NCI-H2196 treated with DMSO at 0.1 percent for 48 hours (cell line): ENCODE measurements around the gene OTUD1.
"Not testable (repeated sequence)": the region's sequence is repeated elsewhere in the genome, so short reads cannot be mapped to it uniquely, and the experiment has no call there.

Experiments used
- DNase-seq: peaks from one replicate; lab custom pipeline; 2025; ENCODE audit not compliant: unreplicated experiment; lab: John Stamatoyannopoulos, UW

OTUD1 gene

GRCh38 chr10:23438547-23439451 is at the start of gene OTUD1:
Gene OTUD1, plus strand, starts transcription at chr10:23439075. Its CDS starts 383 bp downstream, at chr10:23439458.
- peak; percentile 62 for DNase-seq

- not testable (repeated sequence) for DNase-seq
These were observed 48.5 kb upstream of the OTUD1 start for GRCh38 chr10:23390408-23390807.

- DNase-seq: no peak
These were observed 48.1 kb upstream of the OTUD1 start for GRCh38 chr10:23390809-23391208.

- no peak for DNase-seq
These were observed 47.1 kb upstream of the OTUD1 start for GRCh38 chr10:23391821-23392220.

GRCh38 chr10:23395017-23395416 is 43.9 kb upstream of the OTUD1 start:
- DNase-seq: no peak

- DNase-seq: no peak
These were observed 42.2 kb upstream of the OTUD1 start for GRCh38 chr10:23396695-23397094.

- no peak for DNase-seq
These were observed 39.2 kb upstream of the OTUD1 start for GRCh38 chr10:23399701-23400144.

- no peak for DNase-seq
These were observed 36.0 kb upstream of the OTUD1 start for GRCh38 chr10:23402856-23403255.

- no peak for DNase-seq
These were observed 35.6 kb upstream of the OTUD1 start for GRCh38 chr10:23403278-23403677.

- no peak for DNase-seq
These were observed 35.2 kb upstream of the OTUD1 start for GRCh38 chr10:23403719-23404118.

GRCh38 chr10:23404461-23404980 is 34.4 kb upstream of the OTUD1 start:
- no peak for DNase-seq

GRCh38 chr10:23405540-23405939 is 33.3 kb upstream of the OTUD1 start:
- no peak for DNase-seq

GRCh38 chr10:23406409-23406808 is 32.5 kb upstream of the OTUD1 start:
- DNase-seq: no peak

- DNase-seq: no peak
These were observed 30.4 kb upstream of the OTUD1 start for GRCh38 chr10:23408330-23408976.

- no peak for DNase-seq
These were observed 26.7 kb upstream of the OTUD1 start for GRCh38 chr10:23412223-23412622.

GRCh38 chr10:23413629-23414089 is 25.2 kb upstream of the OTUD1 start:
- DNase-seq: no peak

GRCh38 chr10:23414658-23415057 is 24.2 kb upstream of the OTUD1 start:
- no peak for DNase-seq

- no peak for DNase-seq
These were observed 21.6 kb upstream of the OTUD1 start for GRCh38 chr10:23417254-23417653.

- DNase-seq: no peak
These were observed 20.7 kb upstream of the OTUD1 start for GRCh38 chr10:23418051-23418681.

- no peak for DNase-seq
These were observed 19.7 kb upstream of the OTUD1 start for GRCh38 chr10:23419201-23419600.

- no peak for DNase-seq
These were observed 19.1 kb upstream of the OTUD1 start for GRCh38 chr10:23419655-23420329.
